GM03348 (cell line): Measurements from ENCODE around the gene SREBF1.

Experiments used
- DNase-seq: peaks from one replicate; pipeline ENCODE4 v3.0.0; 2012; ENCODE audit warnings: low spot score

SREBF1 gene

GRCh38 chr17:17795946-17796786, 40.6 kb downstream of the SREBF1 start:
- no peak for DNase-seq

GRCh38 chr17:17795296-17795695, 41.5 kb downstream of the SREBF1 start:
- DNase-seq = no peak

GRCh38 chr17:17794382-17794781, 42.4 kb downstream of the SREBF1 start:
- no peak for DNase-seq

- DNase-seq = no peak
Observed at GRCh38 chr17:17793378-17794214, 43.2 kb downstream of the SREBF1 start.

GRCh38 chr17:17792551-17793377, 44.0 kb downstream of the SREBF1 start:
- DNase-seq = no peak

GRCh38 chr17:17792037-17792550, 44.7 kb downstream of the SREBF1 start:
- DNase-seq = no peak

GRCh38 chr17:17790637-17791464, 45.9 kb downstream of the SREBF1 start:
- DNase-seq = no peak

GRCh38 chr17:17789828-17790636, 46.8 kb downstream of the SREBF1 start:
- no peak for DNase-seq

- no peak for DNase-seq
Observed at GRCh38 chr17:17789410-17789809, 47.4 kb downstream of the SREBF1 start.

GRCh38 chr17:17788967-17789366, 47.8 kb downstream of the SREBF1 start:
- no peak for DNase-seq

GRCh38 chr17:17787568-17787967, 49.2 kb downstream of the SREBF1 start:
- no peak for DNase-seq

GRCh38 chr17:17786998-17787397, 49.8 kb downstream of the SREBF1 start:
- DNase-seq = no peak

GRCh38 chr17:17785407-17785806, 51.4 kb downstream of the SREBF1 start:
- DNase-seq = no peak

- no peak for DNase-seq
Observed at GRCh38 chr17:17784657-17785267, 52.0 kb downstream of the SREBF1 start.

- DNase-seq = peak; percentile 42
Observed at GRCh38 chr17:17783825-17784656, 52.7 kb downstream of the SREBF1 start.

- peak; percentile 61 for DNase-seq
Observed at GRCh38 chr17:17783116-17783824, 53.5 kb downstream of the SREBF1 start.

GRCh38 chr17:17782523-17783115, 54.2 kb downstream of the SREBF1 start:
- DNase-seq = no peak
